LoVo (cell line): Measurements from ENCODE around the gene TEX19.

Experiments used
- DNase-seq: peaks from one replicate; pipeline ENCODE4 v3.0.0-alpha.2; 2016; ENCODE audit warnings: low spot score

TEX19 gene, protein sequence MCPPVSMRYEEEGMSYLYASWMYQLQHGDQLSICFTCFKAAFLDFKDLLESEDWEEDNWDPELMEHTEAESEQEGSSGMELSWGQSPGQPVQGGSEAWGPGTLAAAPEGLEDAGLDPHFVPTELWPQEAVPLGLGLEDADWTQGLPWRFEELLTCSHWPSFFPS

GRCh38 chr17:82358465-82359350, at the start of gene TEX19:
TEX19 (plus strand) TSS chr17:82359247; CDS start chr17:82362151, 2,904 bp downstream.
- DNase-seq: peak; percentile 22

DNA sequence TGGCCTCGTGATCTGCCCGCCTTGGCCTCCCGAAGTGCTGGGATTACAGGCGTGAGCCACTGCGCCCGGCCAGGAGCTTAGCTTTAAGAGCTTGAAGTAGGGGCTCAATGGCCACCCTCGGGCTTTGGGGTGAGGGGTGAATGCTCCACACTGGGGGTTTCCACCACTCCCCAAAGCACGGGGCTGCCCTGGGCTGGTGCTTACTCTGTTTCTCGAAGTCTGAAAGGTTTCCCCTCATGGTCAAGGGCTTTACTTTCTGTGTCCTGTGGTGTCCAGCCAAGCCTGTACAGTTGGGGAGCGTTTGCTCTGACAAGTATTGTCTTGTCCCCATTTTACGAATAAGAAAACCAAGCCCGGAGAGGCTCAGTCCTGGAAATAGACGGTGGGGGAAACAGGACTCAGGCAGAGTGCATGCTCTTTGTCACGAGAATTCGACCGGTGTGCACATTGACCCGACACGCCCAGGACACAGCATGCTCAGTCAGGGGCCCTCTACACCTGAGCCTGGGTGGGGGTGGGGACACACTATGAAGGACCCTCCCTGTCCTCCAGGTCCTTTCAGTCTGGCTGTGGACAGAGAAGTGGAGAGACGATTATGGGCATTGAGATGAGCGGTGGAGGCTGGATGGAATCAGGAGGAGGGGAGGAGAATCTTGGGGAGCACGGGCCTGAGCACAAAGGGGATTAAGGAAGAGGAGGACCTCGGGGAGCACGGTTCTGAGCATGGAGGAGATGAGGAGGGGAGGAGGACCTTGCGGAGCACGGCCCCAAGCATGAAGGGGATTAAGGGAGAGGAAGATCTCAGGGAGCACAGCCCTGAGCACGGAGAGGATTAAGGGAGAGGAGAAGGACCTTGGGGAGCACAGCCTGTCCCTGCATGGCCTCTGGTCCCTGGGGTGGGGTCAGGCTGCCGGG, 49.1 kb upstream of the TEX19 start:
- no peak for DNase-seq

GRCh38 chr17:82310877-82311276, 48.2 kb upstream of the TEX19 start:
- no peak for DNase-seq

DNA sequence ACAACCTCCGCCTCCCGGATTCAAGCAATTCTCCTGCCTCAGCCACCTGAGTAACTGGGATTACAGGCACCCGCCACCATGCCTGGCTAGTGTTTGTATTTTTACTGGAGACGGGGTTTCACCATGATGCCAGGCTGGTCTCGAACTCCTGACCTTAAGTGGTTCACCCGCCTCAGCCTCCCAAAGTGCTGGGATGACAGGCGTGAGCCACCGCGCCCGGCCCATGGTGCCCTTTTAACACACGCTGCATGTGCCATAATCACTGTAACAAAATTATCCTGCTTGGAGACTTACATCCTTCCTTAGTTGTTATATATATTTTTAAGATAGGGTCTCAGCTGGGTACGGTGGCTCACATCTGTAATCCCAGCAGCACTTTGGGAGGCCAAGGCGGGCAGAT, 47.1 kb upstream of the TEX19 start:
- no peak for DNase-seq

GRCh38 chr17:82313195-82314011, 45.6 kb upstream of the TEX19 start:
- DNase-seq: no peak

- DNase-seq: no peak
Observed at GRCh38 chr17:82314012-82314726, 44.9 kb upstream of the TEX19 start.

GRCh38 chr17:82314727-82315605, 44.1 kb upstream of the TEX19 start:
- DNase-seq: no peak

- DNase-seq: no peak
Observed at GRCh38 chr17:82315703-82316358, 43.2 kb upstream of the TEX19 start.

GRCh38 chr17:82316651-82317393, 42.2 kb upstream of the TEX19 start:
- DNase-seq: no peak

DNA sequence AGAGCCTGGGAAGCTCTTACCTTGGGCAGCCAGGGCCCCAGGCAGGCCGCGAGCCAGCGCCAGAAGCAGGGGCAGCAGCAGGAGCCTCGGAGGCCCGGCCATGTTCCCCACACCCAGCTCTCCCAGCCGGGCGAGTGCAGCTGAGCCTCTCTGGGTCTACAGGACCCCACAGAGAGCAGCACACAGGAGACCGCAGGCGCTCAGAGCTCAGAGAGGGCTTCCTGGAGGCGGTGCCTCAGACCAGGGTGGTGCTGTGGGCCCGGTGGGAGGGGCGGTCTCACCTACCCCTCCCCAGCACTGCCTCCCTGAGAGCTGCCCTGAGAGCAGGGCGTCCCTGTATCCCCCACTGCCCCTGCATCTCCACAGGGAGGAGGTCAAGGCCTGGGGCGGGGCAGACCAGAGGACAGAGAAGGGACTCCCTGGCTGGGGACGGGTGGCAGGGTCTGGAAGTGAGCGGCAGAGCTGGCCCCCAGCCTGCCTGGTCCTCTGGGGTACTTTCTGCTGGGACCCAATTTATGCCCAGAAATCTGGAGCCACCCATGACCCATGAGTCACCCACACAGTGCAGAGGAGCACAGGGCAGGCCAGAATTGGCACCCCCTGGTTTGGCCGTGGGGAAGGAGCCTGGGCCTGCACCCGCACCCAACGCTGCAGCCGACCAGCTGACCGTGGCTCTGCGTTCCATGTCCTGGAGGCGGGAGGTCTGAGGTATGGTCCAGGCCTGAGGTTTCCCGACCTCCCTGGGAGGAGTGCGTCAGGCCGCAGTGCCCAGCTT, 41.5 kb upstream of the TEX19 start, which contains the start of gene CD7:
TSS of gene CD7 (minus strand) at position 215 of the 775 bp plus-strand sequence. CDS start at position 102, 113 bp downstream.
- no peak for DNase-seq

DNA sequence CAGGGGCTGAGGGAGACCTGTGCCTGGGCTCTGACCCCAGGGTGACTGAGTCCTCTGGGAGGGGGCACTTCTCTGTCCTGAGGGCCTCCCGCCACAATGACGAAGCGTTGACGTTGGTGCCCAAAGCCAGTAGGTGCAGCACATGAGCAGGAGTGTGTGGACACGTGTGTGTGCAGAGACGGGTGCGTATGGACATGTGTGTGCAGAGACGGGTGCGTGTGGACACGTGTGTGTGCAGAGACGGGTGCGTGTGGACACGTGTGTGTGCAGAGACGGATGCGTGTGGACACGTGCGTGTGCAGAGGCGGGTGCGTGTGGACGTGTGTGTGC, 40.9 kb upstream of the TEX19 start:
- DNase-seq: no peak

DNA sequence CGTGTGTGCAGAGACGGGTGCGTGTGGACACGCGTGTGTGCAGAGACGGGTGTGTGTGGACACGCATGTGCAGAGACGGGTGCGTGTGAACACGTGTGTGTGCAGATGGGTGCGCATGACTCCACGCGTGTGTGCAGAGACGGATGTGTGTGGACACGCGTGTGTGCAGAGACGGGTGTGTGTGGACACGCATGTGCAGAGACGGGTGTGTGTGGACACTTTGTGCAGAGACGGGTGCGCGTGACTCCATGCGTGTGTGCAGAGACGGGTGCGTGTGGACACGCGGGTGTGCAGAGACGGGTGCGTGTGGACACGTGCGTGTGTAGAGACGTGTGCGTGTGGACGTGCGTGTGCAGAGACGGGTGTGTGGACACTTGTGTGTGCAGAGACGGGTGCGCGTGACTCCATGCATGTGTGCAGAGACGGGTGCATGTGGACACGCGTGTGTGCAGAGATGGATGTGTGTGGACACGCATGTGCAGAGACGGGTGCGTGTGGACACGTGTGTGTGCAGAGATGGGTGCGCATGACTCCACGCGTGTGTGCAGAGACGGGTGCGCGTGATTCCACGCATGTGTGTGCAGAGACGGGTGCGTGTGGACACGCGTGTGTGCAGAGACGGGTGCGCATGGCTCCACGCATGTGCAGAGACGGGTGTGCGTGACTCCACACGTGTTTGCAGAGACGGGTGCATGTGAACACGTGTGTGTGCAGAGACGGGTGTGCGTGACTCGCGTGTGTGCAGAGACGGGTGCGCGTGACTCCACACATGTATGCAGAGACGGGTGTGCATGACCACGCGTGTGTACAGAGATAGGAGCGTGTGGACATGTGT, 40.1 kb upstream of the TEX19 start:
- DNase-seq: no peak

DNA sequence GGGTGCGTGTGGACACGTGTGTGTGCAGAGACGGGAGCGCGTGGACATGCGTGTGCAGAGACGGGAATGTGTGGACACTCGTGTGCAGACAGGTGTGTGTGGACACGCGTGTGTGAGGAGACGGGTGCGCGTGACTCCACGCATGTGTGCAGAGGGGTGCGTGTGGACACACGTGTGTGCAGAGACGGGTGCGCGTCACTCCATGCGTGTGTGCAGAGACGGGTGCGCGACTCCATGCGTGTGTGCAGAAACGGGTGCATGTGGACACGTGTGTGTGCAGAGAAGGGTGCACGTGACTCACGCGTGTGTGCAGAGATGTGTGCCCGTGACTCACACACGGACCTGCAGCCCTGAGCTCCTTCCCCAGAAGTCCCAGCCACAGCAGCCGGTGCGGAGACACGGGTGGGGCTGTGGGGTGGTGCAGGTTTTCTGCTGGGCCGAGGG, 39.4 kb upstream of the TEX19 start:
- DNase-seq: no peak

DNA sequence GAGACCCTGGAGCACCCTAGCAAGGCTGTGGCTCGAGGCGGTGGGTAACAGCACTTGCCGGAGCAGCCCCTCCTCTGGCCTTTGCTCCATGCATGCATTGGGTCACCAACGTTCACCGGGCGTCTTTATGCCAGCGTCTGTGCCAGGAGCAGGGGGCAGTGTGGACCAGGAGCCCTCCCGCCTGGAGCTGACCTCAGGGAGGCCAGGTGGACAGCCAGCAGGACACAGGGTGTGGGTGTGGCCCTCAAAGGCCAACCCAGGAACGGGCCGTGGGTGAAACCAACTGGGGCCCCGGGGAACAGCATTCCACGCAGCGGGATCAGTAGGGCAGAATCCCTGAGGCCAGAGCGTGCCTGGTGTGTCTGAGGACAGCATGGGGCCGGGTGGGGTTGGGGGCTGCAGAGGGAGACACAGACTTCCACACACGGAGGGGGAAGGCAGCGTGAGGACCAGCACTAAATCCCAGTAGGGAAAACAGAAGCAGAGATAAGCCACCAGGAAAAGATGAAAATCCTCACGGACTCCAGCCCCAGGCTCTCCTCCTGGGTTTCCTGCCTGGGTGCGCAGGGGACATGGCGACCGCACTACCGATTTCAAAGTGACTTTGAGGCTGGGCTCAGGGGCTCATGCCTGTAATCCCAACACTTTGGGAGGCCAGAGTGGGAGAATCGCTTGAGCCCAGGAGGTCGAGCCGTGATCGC, 38.8 kb upstream of the TEX19 start:
- DNase-seq: no peak

GRCh38 chr17:82320956-82321927, 37.8 kb upstream of the TEX19 start:
- DNase-seq: no peak
